Right cardiac atrium (tissue), 5 donors: Measurements from ENCODE around the gene EBI3. TPM values are rescaled to one million over a fixed set of nuclear protein-coding genes. Genes with fewer than 3 reads are reported as not detected.
"Not testable (repeated sequence)": the region's sequence is repeated elsewhere in the genome, so short reads cannot be mapped to it uniquely, and the experiment has no call there.

Experiments
- ATAC-seq, 2 donors: fragments of 200-7000 bp; cut with Tn5 transposase; one replicate each; pipeline versions ENCODE4 v1.8.0 to v1.9.1; 2020; ENCODE audit warnings: moderate library complexity in 2 of 2, mild to moderate bottlenecking in 1 of 2
- DNase-seq, 3 donors: peaks; one replicate each; pipeline ENCODE4 v3.0.0-alpha.2; 2020
- H3K27ac ChIP-seq: one replicate; pipeline ENCODE4 v1.5.1; 2013; ENCODE audit warnings: mild to moderate bottlenecking, low read length, control low read depth, moderate library complexity
- H3K27me3 ChIP-seq: one replicate; pipeline ENCODE4 v1.6.1; 2013; ENCODE audit not compliant: control insufficient read depth, insufficient read depth
- H3K4me1 ChIP-seq: one replicate; pipeline ENCODE4 v1.6.1; 2013; ENCODE audit warnings: low read length; ENCODE audit not compliant: control insufficient read depth, insufficient read depth
- H3K4me3 ChIP-seq: one replicate; pipeline ENCODE4 v1.5.1; 2013; ENCODE audit warnings: low read length, control low read depth
- H3K9me3 ChIP-seq: one replicate; pipeline ENCODE4 v1.6.1; 2013; ENCODE audit warnings: low read length; ENCODE audit not compliant: control insufficient read depth
- WGBS: extraction: QIAGEN DNeasy Blood & Tissue Kit; methylation state at CpG from one replicate; pipeline ENCODE4 v1.1.7; 2013; 5-methylcytosine and 5-hydroxymethylcytosine counted together
- intact Hi-C, 4 donors: fragments of 100-400 bp; cut with DNase I; formaldehyde crosslinking; loops; one replicate each; pipeline versions ENCODE4 v1.11.0 to v1.14.0; 2022 to 2023
- polyA plus RNA-seq: library from polyadenylated mRNA; stranded (reverse); fragments of 200-250 nt; gene quantifications from one replicate; pipeline ENCODE4 v1.2.3, GENCODE V29; 2013
- total RNA-seq, 4 donors: library from RNA; stranded (reverse); fragmentation: NEBNext Ultra II Directional; extraction: Animal tissue kit (Norgen Biotek cat#: 25700); gene quantifications; one replicate each; pipeline ENCODE4 v1.2.1, GENCODE V29; 2021
- donor health status: healthy with polysubstance abuse.
- donor health status: DM: no; HTN: yes; CAD: no.
- donor health status: DM: no; HTN: no; CAD: no.
- donor health status: DM: no; HTN: yes; CAD: no; lungs with severe emphysema.
- donor health status: DM: yes; HTN: yes; CAD: no.

EBI3 gene
- total and polyA plus RNA-seq, 5 donors: 0.70 to 2.3 (median 2.0) TPM

GRCh38 chr19:4266253-4267000 is 37.1 kb downstream of the EBI3 start:
- no peak overlapping the region for H3K4me3 ChIP-seq
- ATAC-seq: no peak
- H3K27ac ChIP-seq: no peak overlapping the region
- no peaks in the 10 kb centered on the region for H3K4me1 ChIP-seq
- H3K27me3 ChIP-seq: no peaks in the 10 kb centered on the region
- intact Hi-C loops: loop anchor here in 3 of 4 donors (5.0 kb wide), 2 partner anchors 86 to 136 kb away; partner anchors contain the start of genes CHAF1A (in 1 of the 3) and SH3GL1 (in 1 of the 3)
- no peak for DNase-seq
- WGBS: 90% methylated on average over 18 of the region's 18 CpGs
- H3K9me3 ChIP-seq: no peaks in the 10 kb centered on the region

- 38% methylated on average over 21 of the region's 21 CpGs for whole genome bisulfite sequencing
- no peak overlapping the region for H3K27ac ChIP-seq
- H3K27me3 ChIP-seq: no peaks in the 10 kb centered on the region
- H3K9me3 ChIP-seq: no peaks in the 10 kb centered on the region
- ATAC-seq: peak; percentile 55 to 62
- H3K4me1 ChIP-seq: no peaks in the 10 kb centered on the region
- intact Hi-C loops: loop anchor here in 3 of 4 donors (5.0 kb wide), 2 partner anchors 85 to 135 kb away; partner anchors contain the start of genes CHAF1A (in 1 of the 3) and SH3GL1 (in 1 of the 3)
- peak; percentile 47 to 84 (median 79) for DNase-seq
- no peak overlapping the region for H3K4me3 ChIP-seq
Observed at GRCh38 chr19:4267101-4267900, 38.0 kb downstream of the EBI3 start.

GRCh38 chr19:4267901-4268815 is 38.8 kb downstream of the EBI3 start:
- Histone ChIP-seq H3K9me3 (no peaks in the 10 kb centered on the region), H3K27ac (no peak overlapping the region), H3K4me1 (no peaks in the 10 kb centered on the region), H3K4me3 (no peak overlapping the region), H3K27me3 (no peaks in the 10 kb centered on the region)
- peak; percentile 4 to 26 for ATAC-seq
- 83% methylated on average over 30 of the region's 30 CpGs for WGBS
- intact Hi-C loops: loop anchor here in 3 of 4 donors (5.0 kb wide), 2 partner anchors 84 to 134 kb away; partner anchors contain the start of genes CHAF1A (in 1 of the 3) and SH3GL1 (in 1 of the 3)
- DNase-seq: no peak

GRCh38 chr19:4268816-4269430 is 39.6 kb downstream of the EBI3 start:
- Histone ChIP-seq H3K27me3 (no peaks in the 10 kb centered on the region), H3K9me3 (no peaks in the 10 kb centered on the region), H3K27ac (no peak overlapping the region), H3K4me1 (no peaks in the 10 kb centered on the region), H3K4me3 (no peak overlapping the region)
- ATAC-seq (peak; percentile 7 to 10), DNase-seq (no peak)
- WGBS: 87% methylated on average over 13 of the region's 13 CpGs
- intact Hi-C loops: loop anchor here in 3 of 4 donors (5.0 kb wide), 2 partner anchors 83 to 133 kb away; partner anchors contain the start of genes CHAF1A (in 1 of the 3) and SH3GL1 (in 1 of the 3)

GRCh38 chr19:4272894-4273293 is 43.6 kb downstream of the EBI3 start:
- intact Hi-C loops: loop anchor here in 1 of 4 donors (10.0 kb wide), 1 partner anchor 82 kb away; no protein-coding TSS in a partner anchor
- Histone ChIP-seq H3K9me3 (no peaks in the 10 kb centered on the region), H3K4me3 (no peak overlapping the region), H3K27me3 (no peaks in the 10 kb centered on the region), H3K27ac (no peak overlapping the region), H3K4me1 (peaks cover 2% of the 10 kb centered on the region)
- 44% methylated on average over 10 of the region's 10 CpGs for WGBS
- DNase-seq: no peak
- ATAC-seq: no peak

GRCh38 chr19:4274321-4274686 is 45.0 kb downstream of the EBI3 start:
- 73% methylated on average over 6 of the region's 6 CpGs for WGBS
- not testable (repeated sequence) for H3K27ac ChIP-seq, H3K4me3 ChIP-seq, H3K27me3 ChIP-seq, DNase-seq, H3K4me1 ChIP-seq, ATAC-seq, H3K9me3 ChIP-seq
- intact Hi-C loops: loop anchor here in 1 of 4 donors (10.0 kb wide), 1 partner anchor 80 kb away; no protein-coding TSS in a partner anchor

- Histone ChIP-seq H3K4me3 (no peak overlapping the region), H3K27me3 (no peaks in the 10 kb centered on the region), H3K9me3 (no peaks in the 10 kb centered on the region), H3K27ac (no peak overlapping the region), H3K4me1 (peaks cover 2% of the 10 kb centered on the region)
- peak in 1 of 3 donors; percentile 67 for DNase-seq
- peak in 1 of 2 donors; percentile 34 for ATAC-seq
- intact Hi-C loops: loop anchor here in 1 of 4 donors (10.0 kb wide), 1 partner anchor 78 kb away; no protein-coding TSS in a partner anchor
- WGBS: 25% methylated on average over 16 of the region's 16 CpGs
Observed at GRCh38 chr19:4277191-4277696, 47.9 kb downstream of the EBI3 start.

GRCh38 chr19:4278010-4278409 is 48.7 kb downstream of the EBI3 start:
- no peak overlapping the region for H3K4me3 ChIP-seq

GRCh38 chr19:4278419-4279266 is 49.3 kb downstream of the EBI3 start, which contains the start of gene SHD:
TSS of gene SHD (plus strand) at chr19:4279266. CDS start at chr19:4280064, 798 bp downstream.
- peak; percentile 35 to 62 for ATAC-seq
- Histone ChIP-seq H3K9me3 (no peaks in the 10 kb centered on the region), H3K4me3 (peak within 1 kb of the TSS; percentile 86), H3K4me1 (peaks cover 2% of the 10 kb centered on the region), H3K27me3 (no peaks in the 10 kb centered on the region), H3K27ac (no peak within 1 kb of the TSS)
- peak in 1 of 3 donors; percentile 73 for DNase-seq
- 2% methylated on average over 44 of the region's 44 CpGs for WGBS
- intact Hi-C loops: loop anchor here in 1 of 4 donors (10.0 kb wide), 1 partner anchor 76 kb away; no protein-coding TSS in a partner anchor

More at GRCh38 chr19:4278010-4278409, 48.7 kb downstream of the EBI3 start:
- H3K9me3 ChIP-seq: no peaks in the 10 kb centered on the region
- peaks cover 2% of the 10 kb centered on the region for H3K4me1 ChIP-seq
- ATAC-seq (no peak), DNase-seq (no peak)
- intact Hi-C loops: loop anchor here in 1 of 4 donors (10.0 kb wide), 1 partner anchor 77 kb away; no protein-coding TSS in a partner anchor
- WGBS: 21% methylated on average over 4 of the region's 4 CpGs
- H3K27me3 ChIP-seq: no peaks in the 10 kb centered on the region
- H3K27ac ChIP-seq: no peak overlapping the region
